Measurements from ENCODE around the gene GABPA. TPM values are rescaled to one million over a fixed set of nuclear protein-coding genes. Genes with fewer than 3 reads are reported as not detected.

The GABPA gene
- 24.8 and 28.4 TPM in 2 replicates for total RNA-seq

GRCh38 chr21:25734904-25735645 is at the start of gene GABPA, which contains the start of gene ATP5PF:
Gene GABPA, plus strand, starts transcription at chr21:25734972. Its CDS starts 6,627 bp downstream, at chr21:25741599.
Gene ATP5PF, minus strand, starts transcription at chr21:25734904. Its CDS starts 5,110 bp downstream, at chr21:25729794.

Other genes starting within 250 kb of the GABPA start
- gene MRPL39, start 127.5 kb upstream of the GABPA start, total RNA-seq = 30.1 and 32.7 TPM in 2 replicates
- gene JAM2, start 95.7 kb upstream of the GABPA start, total RNA-seq = 0.33 and 1.8 TPM in 2 replicates
- 47.4 and 51.0 TPM in 2 replicates for gene ATP5PF, start 68 bp upstream of the GABPA start, total RNA-seq

Data from vein endothelial cell (primary cell).